ENCODE results near the gene ANKRD9.

Gene ANKRD9

GRCh38 chr14:102514987-102515733 lies 5.6 kb upstream of the ANKRD9 start:
- ATAC-seq, result no peak
- no peak for TF ChIP-seq GLIS3 (CRISPR knock-in tag; IDR thresholded peaks at IDR 0.05)
- TF ChIP-seq ZNF8 (CRISPR knock-in tag; IDR thresholded peaks at IDR 0.05), result no peak
- no peak for TF ChIP-seq ZNF70 (CRISPR knock-in tag; IDR thresholded peaks at IDR 0.05)
- no peak for TF ChIP-seq ZC3H10 (CRISPR knock-in tag; IDR thresholded peaks at IDR 0.05)
- TF ChIP-seq ZFP30 (CRISPR knock-in tag; IDR thresholded peaks at IDR 0.05), result no peak
- no peak for TF ChIP-seq CSDC2 (CRISPR knock-in tag; IDR thresholded peaks at IDR 0.05)

GRCh38 chr14:102513899-102514772 lies 4.6 kb upstream of the ANKRD9 start:
- no peak for ATAC-seq
- no peak for TF ChIP-seq POU6F1 (CRISPR knock-in tag; IDR thresholded peaks at IDR 0.05; ENCODE audit: borderline replicate concordance, low read depth)
- TF ChIP-seq CSDC2 (CRISPR knock-in tag; IDR thresholded peaks at IDR 0.05), result no peak
- no peak for TF ChIP-seq TCF4 (CRISPR knock-in tag; IDR thresholded peaks at IDR 0.05; ENCODE audit: borderline replicate concordance)
- TF ChIP-seq PATZ1 (CRISPR knock-in tag; IDR thresholded peaks at IDR 0.05; ENCODE audit: borderline replicate concordance), result no peak
- TF ChIP-seq CREB5 (CRISPR knock-in tag; IDR thresholded peaks at IDR 0.05; ENCODE audit: low read depth), result no peak
- TF ChIP-seq TSHZ2 (CRISPR knock-in tag; IDR thresholded peaks at IDR 0.05), result no peak
- TF ChIP-seq ISL1 (CRISPR knock-in tag; IDR thresholded peaks at IDR 0.05), result no peak
- no peak for TF ChIP-seq OSR1 (CRISPR knock-in tag; IDR thresholded peaks at IDR 0.05)
- no peak for TF ChIP-seq BACH2 (CRISPR knock-in tag; IDR thresholded peaks at IDR 0.05; ENCODE audit: borderline replicate concordance)
- no peak for TF ChIP-seq SNAI2 (CRISPR knock-in tag; IDR thresholded peaks at IDR 0.05)
- no peak for TF ChIP-seq ZC3H10 (CRISPR knock-in tag; IDR thresholded peaks at IDR 0.05)
- no peak for TF ChIP-seq TOX (CRISPR knock-in tag; IDR thresholded peaks at IDR 0.05; ENCODE audit: borderline replicate concordance)
- no peak for TF ChIP-seq ZFP30 (CRISPR knock-in tag; IDR thresholded peaks at IDR 0.05)
- no peak for TF ChIP-seq CSRNP3 (CRISPR knock-in tag; IDR thresholded peaks at IDR 0.05)
- no peak for TF ChIP-seq ZNF8 (CRISPR knock-in tag; IDR thresholded peaks at IDR 0.05)
- no peak for TF ChIP-seq RARB (CRISPR knock-in tag; IDR thresholded peaks at IDR 0.05)
- TF ChIP-seq ESRRG (CRISPR knock-in tag; IDR thresholded peaks at IDR 0.05), result no peak

GRCh38 chr14:102512793-102513300 lies 3.3 kb upstream of the ANKRD9 start:
- ATAC-seq, result no peak
- no peak for TF ChIP-seq PPARA (CRISPR knock-in tag; IDR thresholded peaks at IDR 0.05; ENCODE audit: borderline replicate concordance)
- no peak for TF ChIP-seq ISL1 (CRISPR knock-in tag; IDR thresholded peaks at IDR 0.05)
- no peak for TF ChIP-seq ZFP30 (CRISPR knock-in tag; IDR thresholded peaks at IDR 0.05)
- TF ChIP-seq CREB5 (CRISPR knock-in tag; IDR thresholded peaks at IDR 0.05; ENCODE audit: low read depth), result no peak
- TF ChIP-seq TCF4 (CRISPR knock-in tag; IDR thresholded peaks at IDR 0.05; ENCODE audit: borderline replicate concordance), result no peak
- no peak for TF ChIP-seq TOX (CRISPR knock-in tag; IDR thresholded peaks at IDR 0.05; ENCODE audit: borderline replicate concordance)
- TF ChIP-seq GLIS3 (CRISPR knock-in tag; IDR thresholded peaks at IDR 0.05), result no peak
- TF ChIP-seq ZNF70 (CRISPR knock-in tag; IDR thresholded peaks at IDR 0.05), result no peak
- no peak for TF ChIP-seq ARNTL (CRISPR knock-in tag; IDR thresholded peaks at IDR 0.05; ENCODE audit: borderline replicate concordance, low read depth)
- no peak for TF ChIP-seq PATZ1 (CRISPR knock-in tag; IDR thresholded peaks at IDR 0.05; ENCODE audit: borderline replicate concordance)
- no peak for TF ChIP-seq ZC3H10 (CRISPR knock-in tag; IDR thresholded peaks at IDR 0.05)
- no peak for TF ChIP-seq ZNF8 (CRISPR knock-in tag; IDR thresholded peaks at IDR 0.05)
